ENCODE results near the gene POGK.
"Not testable (repeated sequence)": the region's sequence is repeated elsewhere in the genome, so short reads cannot be mapped to it uniquely, and the experiment has no call there.

Gene POGK

DNA sequence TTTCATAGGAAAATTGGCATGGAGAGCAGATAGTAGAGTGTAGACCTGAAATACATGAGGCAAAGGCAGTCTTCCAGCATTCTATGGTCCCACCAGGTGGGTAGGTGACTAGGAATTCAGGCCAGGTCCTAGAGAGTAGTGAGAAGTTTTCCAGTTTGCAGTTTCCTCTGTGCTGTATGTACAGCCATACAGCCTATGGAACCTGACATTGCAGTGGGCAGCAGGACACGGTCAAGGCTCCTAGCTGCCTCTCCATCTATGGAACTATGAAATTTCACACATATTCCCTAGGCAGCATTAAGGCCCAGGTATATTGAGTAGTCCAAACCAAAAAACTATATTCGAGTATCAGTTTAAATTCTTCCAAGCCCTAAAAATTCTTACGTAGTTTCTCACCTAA lies 16.3 kb downstream of the POGK start:
- no peak for DNase-seq (ENCODE audit: extremely low read depth in 1 of 2, low read depth in 1 of 2)

DNA sequence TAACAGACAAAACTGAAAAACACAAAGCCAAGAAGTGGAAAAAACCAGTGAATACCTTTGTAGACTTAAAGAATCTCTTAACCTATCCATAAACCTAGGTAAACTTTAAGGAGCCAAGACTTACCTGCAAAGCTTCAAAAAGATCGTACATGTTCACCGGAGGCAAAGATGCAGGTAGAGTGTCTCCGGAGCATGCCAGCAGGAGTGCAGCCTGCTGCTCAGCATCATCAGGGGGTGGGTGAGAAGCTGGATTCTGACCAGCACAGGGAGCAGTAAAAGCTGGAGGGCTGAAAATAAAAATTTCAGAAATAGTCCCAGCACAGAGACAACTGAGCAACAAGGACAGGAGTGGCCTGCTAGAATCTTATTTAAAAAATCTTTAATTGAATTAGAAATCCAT lies 18.7 kb downstream of the POGK start:
- no peak for DNase-seq (ENCODE audit: extremely low read depth in 1 of 2, low read depth in 1 of 2)

DNA sequence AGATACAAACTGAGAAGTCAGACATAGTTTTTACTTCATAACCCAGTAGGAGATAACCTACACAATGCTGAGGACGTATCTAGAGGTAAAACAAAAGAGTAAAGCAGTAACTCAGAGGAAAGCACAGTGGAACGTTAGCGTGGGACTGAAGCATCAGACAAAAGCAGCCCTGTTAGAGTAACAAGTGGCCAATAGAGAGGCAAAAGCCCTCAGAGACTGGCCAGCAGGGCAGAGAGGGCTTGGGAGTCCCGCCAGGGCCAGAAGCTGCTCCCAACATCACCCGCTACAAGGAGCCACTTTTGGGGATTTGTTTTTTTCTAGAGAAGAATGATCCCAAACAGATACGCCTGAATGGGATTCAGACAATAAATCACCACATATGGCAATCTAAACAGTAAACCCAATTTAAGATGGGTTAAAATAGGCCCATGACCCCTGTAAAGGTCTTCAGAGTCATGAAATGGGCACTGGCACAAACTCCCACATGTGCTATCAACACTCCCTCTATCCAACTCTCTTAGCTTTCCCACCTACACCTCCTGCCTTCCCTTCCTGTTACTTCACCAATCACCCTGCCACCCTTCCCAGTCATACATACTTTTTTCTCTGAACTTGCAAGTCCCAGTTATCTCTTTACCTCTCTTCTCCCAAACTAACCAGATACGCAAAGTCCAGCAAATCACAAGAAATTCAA lies 19.6 kb downstream of the POGK start:
- no peak for DNase-seq (ENCODE audit: extremely low read depth in 1 of 2, low read depth in 1 of 2)

DNA sequence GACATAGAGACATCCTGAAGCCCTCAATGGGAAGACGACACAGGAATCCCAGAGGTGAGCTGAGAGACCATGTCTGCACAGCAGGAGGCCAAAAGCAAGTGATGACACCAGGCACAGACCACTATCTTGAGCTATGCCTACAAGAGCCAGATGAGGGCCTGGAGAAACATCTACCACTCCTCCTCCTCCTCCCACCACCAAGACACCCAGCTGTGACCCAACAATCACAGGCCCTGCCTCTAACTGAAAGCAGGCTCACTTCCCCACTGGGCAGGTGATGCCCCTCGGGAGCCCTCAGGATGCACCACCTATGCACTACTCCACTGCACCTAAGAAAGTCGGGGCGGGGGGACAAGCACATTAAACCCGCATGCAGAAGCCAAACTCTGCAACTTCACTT lies 20.3 kb downstream of the POGK start:
- DNase-seq (ENCODE audit: extremely low read depth in 1 of 2, low read depth in 1 of 2), result no peak

DNA sequence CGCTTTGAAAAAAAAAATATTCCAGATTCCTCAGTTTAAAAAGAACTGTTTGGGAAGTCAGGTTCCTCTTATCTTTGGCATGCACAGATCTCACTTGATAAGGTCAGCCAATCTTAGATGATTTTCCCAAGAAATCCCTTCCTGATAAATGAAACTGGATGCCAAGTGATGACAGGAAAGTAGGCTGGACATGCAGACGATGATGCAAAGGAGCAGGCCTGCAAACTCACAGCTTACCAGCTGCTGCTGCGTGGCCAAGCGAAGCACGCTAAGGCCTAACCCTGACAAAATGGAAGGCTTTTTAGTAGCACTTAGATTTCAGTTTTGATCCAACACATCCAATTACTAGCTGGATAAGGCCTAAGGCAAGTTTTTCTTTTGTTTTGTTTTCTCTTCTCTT lies 26.7 kb downstream of the POGK start:
- no peak for DNase-seq (ENCODE audit: extremely low read depth in 1 of 2, low read depth in 1 of 2)

DNA sequence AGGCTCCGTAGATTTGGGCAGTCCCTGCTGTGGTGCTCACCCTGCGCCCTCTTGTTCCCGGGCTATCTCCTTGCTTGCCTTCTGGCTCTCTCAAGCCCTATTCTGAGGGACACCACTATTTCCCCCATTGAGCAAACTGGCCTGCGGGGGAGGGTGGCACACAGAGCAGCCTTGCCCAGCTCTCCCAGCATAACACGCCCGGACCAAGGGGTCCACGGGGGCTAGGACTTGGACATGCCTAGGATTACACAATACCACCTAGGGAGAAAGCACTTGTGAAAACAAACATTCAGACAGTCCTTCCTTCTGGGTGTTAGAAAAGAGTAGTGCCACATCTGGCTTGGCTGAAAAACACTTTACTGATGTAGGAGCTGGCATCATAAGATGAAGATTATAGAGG lies 29.4 kb downstream of the POGK start:
- no peak for DNase-seq (ENCODE audit: extremely low read depth in 1 of 2, low read depth in 1 of 2)

DNA sequence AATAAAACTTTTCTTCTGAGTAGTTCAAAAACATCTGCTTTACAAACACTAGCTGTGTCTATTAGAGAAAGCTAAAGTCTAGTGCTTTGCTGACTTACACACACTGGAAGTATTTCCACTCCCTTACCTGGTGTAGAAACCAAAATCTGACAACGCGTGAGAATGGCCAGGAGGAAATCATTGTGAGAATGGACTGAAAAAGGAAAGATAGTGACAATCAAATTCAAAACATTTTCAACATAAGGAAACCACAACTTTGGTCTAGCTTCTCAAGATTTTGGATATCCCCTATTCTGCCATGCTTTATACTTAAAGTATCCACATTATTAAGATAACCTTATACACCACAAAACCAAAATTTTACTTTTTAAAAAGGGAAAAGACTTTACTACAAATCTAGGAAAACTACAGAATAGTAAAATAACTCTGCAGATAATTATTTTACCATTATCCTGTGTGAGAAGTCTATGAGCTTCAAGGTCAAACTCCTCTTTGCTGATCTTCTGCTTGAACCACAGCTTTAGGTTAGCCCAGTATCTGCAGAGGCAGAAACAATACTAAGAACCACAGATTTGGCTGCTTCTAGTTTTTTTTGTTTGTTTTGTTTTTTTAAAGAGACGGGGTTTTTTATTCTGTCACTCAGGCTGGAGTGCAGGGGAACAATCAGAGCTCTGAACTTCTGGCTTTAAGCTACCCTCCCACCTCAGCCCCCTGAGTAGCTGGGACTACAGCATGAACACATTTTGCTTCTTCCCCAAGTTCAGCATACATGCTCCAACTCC lies 30.2 kb downstream of the POGK start:
- no peak for DNase-seq (ENCODE audit: extremely low read depth in 1 of 2, low read depth in 1 of 2)

DNA sequence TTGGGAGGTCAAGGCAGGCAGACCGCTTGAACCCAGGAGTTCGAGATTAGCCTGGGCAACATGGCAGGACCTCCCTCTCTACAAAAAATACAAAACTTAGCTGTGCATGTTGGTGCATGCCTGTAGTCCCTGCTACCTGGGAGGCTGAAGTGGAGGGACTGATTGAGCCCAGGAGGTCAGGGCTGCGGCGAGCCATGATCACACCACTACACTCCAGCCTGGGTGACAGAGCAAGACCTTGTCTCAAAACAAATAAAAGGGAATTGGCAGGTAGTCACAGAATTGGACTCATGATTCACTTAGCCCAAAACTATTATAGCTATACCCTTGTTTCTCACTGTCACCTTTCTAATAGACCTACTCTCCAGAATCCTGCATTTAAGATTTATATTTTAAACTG lies 31.3 kb downstream of the POGK start:
- no peak for DNase-seq (ENCODE audit: extremely low read depth in 1 of 2, low read depth in 1 of 2)

DNA sequence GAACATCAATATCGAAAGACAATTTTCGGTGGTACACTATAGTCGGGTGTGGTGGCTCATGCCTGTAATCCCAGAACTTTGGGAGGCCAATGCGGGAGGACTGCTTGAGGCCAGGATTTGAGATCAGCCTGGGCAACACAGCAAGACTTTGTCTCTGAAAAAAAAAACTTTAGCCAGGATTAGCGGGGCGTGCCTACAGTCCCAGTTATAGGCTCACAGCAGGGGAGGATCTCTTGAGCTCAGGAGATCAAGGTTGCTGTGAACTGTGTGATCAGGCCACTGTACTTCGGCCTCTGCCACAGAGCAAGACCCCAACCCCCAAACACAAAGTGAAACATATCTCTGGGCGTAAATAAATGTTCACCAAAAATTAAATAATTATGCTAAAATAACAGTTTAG lies 35.2 kb downstream of the POGK start:
- DNase-seq (ENCODE audit: extremely low read depth in 1 of 2, low read depth in 1 of 2), result no peak

DNA sequence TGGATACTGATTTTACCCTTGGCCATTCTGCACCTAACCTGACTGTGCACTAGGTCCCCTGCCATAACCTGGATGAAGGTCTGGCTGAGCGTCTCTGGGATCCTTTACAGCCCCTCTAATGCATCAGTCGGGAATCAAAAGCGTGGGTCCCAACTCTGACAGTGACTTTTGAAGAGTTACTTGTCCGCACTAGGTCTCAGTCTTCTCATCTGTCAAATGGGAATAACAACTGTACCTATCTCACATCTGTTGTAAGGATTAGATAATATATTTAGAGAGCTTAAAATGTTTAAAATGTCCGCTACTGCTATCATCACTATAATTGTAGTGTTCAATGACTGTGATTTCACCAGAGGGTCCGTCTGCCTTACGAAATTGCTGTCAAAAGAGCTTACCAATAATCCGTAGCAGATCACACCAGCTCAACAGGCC lies 36.0 kb downstream of the POGK start:
- DNase-seq (ENCODE audit: extremely low read depth in 1 of 2, low read depth in 1 of 2), result no peak

DNA sequence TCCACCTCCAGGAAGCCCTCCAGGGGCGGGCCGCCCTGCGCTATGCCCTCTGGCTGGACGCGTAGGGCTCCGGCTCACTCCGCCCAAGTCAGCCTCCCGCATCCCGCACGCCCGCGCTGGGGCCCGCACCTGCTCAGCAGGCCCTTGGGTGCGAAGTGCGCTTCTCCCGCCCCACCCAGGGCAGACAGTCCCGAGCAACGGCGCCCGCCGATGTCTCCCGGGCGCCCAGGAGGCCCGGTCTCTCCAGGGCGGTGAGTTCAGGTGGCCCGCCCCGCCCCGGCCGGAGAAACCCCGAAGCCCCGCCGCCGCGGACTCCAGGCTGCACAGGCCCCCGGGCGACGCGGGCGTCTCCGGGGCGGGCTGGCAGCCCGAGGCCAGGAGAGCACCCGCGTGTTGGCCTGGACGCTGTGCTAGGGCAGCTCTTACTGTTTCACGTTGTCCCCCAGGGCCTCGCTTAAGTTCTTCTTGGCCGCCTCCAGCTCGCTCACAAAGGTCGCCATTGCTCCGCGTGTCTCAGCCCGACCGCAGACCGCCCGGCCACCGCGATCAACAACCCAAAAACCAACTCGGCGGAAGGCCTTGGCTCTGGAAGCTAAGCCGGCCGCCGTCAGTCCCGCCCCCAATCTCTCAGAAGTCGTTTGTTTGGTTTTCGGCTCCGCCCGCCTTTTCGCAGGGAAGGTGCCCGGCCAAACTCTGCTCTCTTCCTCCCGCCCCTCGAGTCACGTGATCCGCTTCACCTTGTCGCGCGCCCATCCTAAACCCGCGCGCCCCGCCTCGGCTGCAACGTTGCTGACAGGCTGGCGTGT lies 36.7 kb downstream of the POGK start, which contains the start of gene TADA1:
TADA1 (minus strand) TSS at position 531 of the 806 bp plus-strand sequence; CDS start at position 500, 31 bp downstream.
- DNase-seq (ENCODE audit: extremely low read depth in 1 of 2, low read depth in 1 of 2), result peak; percentile 94 to 99

DNA sequence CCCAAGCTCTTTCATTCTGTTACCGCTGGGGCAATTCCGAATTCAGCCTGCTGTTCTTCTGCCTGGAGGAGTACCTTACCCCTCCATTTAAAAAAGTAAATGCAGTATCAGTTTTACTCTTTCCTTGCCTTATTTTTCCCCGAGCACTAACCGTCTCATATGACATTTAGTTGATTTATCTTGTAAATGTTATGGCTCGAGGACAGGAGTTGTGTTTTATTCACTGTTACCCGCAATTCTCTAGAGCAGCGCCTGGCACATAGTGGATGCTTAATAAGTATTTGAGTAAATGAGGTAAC lies 37.2 kb downstream of the POGK start:
- DNase-seq (ENCODE audit: extremely low read depth in 1 of 2, low read depth in 1 of 2), result no peak

DNA sequence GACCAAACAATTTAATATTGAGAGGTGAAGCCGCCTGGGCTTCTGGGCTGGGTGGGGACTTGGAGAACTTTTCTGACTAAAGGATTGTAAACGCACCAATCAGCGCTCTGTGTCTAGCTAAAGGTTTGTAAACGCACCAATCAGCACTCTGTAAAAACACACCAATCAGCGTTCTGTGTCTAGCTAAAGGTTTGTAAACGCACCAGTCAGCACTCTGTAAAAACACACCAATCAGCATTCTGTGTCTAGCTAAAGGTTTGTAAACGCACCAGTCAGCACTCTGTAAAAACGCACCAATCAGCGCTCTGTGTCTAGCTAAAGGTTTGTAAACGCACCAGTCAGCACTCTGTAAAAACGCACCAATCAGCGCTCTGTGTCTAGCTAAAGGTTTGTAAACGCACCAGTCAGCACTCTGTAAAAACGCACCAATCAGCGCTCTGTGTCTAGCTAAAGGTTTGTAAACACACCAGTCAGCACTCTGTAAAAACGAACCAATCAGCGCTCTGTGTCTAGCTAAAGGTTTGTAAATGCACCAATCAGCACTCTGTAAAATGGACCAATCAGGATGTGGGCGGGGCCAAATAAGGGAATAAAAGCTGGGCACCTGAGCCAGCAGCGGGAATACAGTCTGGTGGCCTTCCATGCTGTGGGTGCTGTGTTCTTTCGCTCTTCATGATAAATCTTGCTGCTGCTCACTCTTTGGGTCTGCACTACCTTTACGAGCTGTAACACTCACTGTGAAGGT lies 39.1 kb downstream of the POGK start:
- not testable (repeated sequence) for DNase-seq (ENCODE audit: extremely low read depth in 1 of 2, low read depth in 1 of 2)

DNA sequence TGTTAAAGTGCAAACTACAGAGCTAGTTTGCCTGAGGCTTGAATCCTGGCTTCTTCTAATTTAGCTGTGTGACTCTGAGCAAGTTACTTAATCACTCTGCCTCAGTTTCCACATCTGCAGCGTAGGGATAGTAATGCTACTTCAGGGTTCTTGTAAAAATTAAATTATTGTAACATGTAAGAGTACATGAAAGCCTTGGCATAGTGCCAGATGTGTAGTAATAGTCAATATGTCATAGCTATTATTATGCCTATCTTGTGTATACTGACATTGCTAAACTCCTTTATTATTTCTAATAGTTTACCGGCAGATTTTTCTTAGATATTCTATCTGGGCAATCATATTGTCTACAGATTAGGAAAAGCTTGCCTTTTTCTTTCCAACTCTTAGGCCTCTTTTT lies 43.6 kb downstream of the POGK start:
- DNase-seq (ENCODE audit: extremely low read depth in 1 of 2, low read depth in 1 of 2), result no peak

DNA sequence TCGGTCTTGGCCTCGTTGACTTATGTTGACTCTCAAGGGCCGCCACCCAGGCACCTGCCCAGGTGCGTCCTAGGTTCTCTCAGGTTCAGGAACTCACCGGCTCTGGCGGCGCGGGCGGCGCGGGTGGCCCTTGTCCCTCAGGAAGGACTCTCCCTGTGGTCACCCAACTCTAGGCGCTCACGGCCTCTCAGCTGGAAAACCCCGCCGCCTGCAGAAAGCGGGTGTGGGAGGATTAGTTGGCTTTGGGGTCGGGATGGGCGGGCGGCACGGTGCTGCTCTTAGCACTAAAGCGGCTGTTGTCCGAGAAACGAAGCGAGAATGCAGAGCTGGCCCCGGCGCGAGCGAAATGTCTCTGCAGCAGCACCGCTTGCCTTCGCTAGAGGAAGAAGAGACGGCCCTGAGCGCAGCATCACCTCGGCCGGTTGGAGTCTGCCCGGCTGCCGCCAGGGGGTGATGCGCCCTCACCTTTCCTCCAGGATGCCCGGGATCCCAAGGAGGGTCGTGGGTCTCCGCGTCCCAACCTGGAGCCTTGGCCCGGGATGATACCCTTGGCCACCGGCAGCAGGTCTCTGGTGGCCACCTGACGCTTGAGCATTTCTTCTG lies 44.9 kb downstream of the POGK start:
- DNase-seq (ENCODE audit: extremely low read depth in 1 of 2, low read depth in 1 of 2), result peak in 1 of 2 donors; percentile 15

DNA sequence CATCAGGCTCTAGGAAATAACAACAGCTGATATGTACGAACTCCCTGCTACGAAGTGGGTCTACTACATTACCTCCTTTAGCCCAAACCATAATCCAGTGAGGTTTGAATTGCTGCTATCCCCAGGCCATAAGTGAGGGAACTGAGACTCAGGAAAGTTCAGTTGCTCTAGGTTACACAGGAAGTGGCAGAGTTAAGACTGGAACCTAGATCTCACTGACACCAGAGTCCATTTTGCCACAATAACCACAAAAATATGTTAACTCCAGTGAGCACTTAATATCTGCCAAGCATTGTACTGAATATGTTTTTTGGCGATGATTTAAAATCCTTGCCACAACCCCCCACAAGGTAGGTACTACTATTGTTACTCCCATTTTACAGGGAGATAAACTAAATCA lies 45.7 kb downstream of the POGK start:
- DNase-seq (ENCODE audit: extremely low read depth in 1 of 2, low read depth in 1 of 2), result no peak

DNA sequence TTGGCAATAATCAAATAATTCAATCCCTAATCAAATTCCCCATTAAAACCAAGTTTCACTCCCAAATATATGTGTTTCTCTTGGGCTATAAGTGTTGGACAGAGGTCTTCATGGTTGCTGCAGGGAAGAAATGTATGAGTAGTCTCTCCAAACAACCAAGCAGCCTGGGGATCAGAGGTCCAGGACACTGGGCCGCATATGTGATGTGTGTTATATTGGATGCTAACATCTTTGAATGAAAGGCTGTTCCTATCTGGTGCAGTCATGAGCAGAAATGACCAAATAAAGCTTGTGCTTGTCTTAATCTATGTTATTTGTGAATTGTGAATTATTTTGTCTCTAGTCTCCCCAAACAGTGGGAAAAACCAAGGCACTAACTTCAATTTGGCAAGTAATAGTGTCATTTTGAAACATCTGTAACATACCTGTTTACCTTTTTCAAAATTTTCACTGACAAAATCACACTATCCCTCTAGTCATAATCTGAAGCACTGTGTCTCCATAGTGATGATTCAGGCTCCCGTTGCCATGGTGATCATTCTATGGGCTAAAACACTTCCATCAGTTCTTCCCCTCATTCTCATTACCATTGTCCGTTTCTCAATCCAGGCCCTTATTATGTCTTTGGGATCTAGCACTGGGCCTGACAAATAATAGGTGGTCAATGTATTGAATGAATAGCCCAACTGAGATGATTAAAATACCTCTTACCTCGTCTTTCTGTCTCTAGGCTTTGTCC lies 49.3 kb downstream of the POGK start:
- no peak for DNase-seq (ENCODE audit: extremely low read depth in 1 of 2, low read depth in 1 of 2)

DNA sequence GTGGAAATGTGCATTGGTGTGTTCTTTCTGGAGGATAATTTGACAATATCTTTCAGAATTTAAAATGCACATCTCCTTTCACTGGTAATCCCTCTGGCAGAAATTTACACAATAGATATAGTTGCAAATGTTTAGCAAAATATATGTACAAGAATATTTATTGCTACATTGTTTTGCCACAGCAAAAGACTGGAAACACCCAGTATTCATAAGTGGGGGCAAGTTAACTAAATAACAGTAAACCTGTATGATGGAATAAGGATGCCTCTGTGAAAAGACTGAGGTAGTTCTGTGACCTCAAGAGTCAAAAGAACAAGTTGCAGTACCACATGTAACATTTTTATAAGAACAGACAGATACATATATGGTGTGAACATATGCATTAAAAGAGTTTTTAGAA lies 50.5 kb downstream of the POGK start:
- no peak for DNase-seq (ENCODE audit: extremely low read depth in 1 of 2, low read depth in 1 of 2)

DNA sequence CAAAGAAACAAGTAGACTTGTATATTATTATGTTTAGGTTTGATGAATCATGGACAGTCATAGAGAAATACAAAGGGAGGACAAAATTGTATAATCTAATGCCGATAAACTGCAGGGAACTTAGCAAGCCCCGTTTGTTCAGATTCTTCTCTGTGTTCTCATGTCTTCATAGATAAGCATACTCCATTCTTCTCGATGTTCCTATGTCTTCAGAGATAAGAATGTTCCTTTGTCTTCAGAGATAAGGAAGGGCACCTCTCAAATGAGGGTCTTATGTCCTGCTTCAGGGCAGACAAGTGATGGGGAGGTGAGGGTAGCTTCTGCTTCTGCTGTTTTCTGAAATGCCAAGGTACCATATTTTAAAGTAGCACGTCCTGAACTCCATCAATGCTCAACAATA lies 56.5 kb downstream of the POGK start:
- DNase-seq (ENCODE audit: extremely low read depth in 1 of 2, low read depth in 1 of 2), result no peak

DNA sequence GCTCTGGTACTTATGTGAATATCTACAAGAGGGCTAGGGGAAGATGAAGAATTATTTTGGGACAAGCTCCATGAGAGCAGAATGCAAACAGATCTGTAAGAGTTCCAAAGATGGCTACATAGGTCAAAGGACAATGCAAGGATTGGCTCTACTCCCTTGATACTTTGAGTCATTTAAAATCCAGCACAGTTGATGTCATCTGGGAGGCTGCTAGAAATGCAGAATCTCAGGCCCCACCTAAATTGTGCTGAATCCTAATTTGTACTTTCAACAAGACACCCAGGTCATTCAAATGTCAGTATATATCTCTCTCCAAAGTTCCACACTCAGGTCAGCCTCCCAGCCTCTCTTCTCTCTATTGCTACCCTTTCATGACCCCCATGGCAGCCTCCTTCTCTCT lies 60.5 kb downstream of the POGK start:
- no peak for DNase-seq (ENCODE audit: extremely low read depth in 1 of 2, low read depth in 1 of 2)

Measured in stimulated activated CD8-positive, alpha-beta memory T cell treated with anti-CD3 and anti-CD28 coated beads, Interleukin-7, amount 100 ng/mL, for 48 hours (primary cell).